Jurkat, Clone E6-1 (cell line): ENCODE measurements around the gene YTHDF1.
"Not testable (repeated sequence)": the region's sequence is repeated elsewhere in the genome, so short reads cannot be mapped to it uniquely, and the experiment has no call there.

Experiments used
- DNase-seq: peaks from one replicate; pipeline ENCODE4 v3.0.0-alpha.2; 2011; ENCODE audit warnings: low read depth, low spot score
- H3K4me3 ChIP-seq: 2 replicates; pipeline ENCODE4 v1.5.1; 2011; ENCODE audit warnings: mild to moderate bottlenecking, low read length, control low read depth, moderate library complexity

Gene YTHDF1

DNA sequence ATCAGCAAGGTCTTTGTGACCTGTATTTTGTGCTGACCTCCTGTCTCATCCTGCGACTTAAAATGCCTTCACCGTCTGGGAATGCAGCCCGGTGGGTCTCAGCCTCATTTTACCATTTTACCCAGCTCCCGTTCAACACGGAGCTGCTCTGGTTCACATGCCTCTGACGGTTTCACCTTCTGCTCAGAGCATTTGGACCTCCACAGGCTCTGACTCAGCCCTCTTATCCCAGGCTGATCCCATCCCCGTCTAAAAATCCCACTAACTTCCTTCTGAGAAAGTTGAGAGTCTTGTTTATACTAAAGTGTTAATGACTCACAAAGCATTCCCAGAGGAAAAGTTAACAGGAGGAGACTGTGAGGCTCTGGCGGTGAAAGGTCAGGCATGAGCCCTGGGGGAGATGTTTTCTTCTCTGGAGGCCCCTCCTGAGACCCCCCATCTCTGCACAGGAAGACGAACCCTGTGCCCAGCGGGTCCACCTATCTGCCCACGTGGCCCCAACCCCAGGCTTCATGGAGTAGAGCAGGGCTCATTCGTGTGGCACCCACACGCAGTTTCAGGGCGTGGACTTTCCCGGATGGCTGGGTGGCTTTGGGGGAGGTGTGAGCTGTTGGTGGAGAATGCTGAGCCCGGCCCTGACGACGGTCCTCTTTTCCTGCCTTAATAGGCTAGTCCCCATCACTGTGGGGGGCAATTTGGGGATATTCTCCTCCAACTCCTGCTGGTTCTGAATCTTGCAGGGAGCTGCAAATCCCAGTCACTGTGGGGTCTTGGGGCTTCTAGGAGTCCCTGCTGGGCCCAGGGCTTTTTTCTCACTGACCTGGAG, 16.5 kb upstream of the YTHDF1 start:
- DNase-seq: no peak
- no peak overlapping the region for H3K4me3 ChIP-seq

GRCh38 chr20:63230800-63231268, 14.9 kb upstream of the YTHDF1 start:
- DNase-seq: no peak
- no peak overlapping the region for H3K4me3 ChIP-seq

DNA sequence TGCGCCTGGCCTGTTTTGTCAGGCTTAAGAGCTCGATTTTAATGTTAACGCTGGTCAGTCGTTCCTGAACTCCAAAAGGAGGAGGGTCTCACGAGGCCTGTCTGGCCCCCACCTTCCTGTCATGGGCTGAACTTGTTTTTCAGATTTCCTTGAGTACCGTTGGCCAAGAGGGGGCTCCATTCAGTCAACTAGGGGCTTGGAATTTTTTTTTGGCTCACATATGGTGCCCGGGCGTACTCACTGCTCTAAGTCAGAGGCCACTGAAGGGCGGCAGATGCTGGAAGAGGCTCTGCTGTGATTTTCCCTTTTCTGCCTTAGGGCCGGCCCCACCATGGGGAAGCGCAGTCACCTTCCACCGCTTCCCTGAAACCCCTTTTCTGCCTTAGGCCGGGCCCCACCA, 12.9 kb upstream of the YTHDF1 start:
- DNase-seq: no peak
- no peak overlapping the region for H3K4me3 ChIP-seq

DNA sequence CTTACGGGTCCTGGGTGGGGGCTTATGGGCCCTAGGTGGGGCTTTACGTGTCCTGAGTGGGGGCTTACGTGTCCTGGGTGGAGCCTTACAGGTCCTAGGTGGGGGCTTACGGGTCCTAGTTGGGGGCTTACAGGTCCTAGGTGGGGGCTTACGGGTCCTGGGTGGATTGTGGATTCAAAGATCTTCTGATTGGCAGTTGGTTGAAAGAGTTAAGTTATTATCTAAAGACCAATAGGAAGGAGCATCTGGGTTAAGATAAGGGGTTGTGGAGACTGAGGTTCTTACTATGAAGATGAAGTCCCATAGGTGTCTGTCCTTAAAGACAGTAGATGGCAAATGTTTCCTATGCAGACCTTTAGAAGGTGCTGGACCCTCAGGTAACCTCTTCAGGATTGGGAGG, 11.3 kb upstream of the YTHDF1 start:
- DNase-seq: no peak
- H3K4me3 ChIP-seq: no peak overlapping the region

- H3K4me3 ChIP-seq: no peak overlapping the region
- DNase-seq: no peak
These were observed 10.4 kb upstream of the YTHDF1 start for GRCh38 chr20:63226042-63226943.

DNA sequence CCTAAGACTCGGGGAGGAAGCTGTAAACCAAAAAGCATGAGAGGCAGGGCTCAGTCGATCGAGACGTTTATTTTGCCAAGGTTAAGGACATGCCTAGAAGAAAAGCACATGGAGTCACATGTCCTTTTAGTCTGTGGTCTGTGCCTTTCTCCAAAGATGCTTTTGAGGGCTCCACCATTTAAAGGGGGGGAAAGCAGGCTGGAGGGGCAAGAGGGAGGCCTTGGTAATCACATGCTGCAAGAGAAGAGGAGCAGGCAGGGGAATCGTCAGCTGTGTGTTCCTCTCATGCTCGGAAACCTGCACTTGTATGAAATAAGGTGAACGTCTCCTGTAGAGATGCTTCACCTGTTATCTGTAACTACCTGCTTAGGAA, 9.1 kb upstream of the YTHDF1 start:
- H3K4me3 ChIP-seq: no peak overlapping the region
- no peak for DNase-seq

GRCh38 chr20:63224412-63225081, 8.6 kb upstream of the YTHDF1 start:
- no peak for DNase-seq
- H3K4me3 ChIP-seq: no peak overlapping the region

- no peak for DNase-seq
- no peak overlapping the region for H3K4me3 ChIP-seq
These were observed 7.9 kb upstream of the YTHDF1 start for GRCh38 chr20:63223826-63224207.

- H3K4me3 ChIP-seq: no peak overlapping the region
- DNase-seq: peak; percentile 35
These were observed 7.3 kb upstream of the YTHDF1 start for GRCh38 chr20:63223121-63223825.

DNA sequence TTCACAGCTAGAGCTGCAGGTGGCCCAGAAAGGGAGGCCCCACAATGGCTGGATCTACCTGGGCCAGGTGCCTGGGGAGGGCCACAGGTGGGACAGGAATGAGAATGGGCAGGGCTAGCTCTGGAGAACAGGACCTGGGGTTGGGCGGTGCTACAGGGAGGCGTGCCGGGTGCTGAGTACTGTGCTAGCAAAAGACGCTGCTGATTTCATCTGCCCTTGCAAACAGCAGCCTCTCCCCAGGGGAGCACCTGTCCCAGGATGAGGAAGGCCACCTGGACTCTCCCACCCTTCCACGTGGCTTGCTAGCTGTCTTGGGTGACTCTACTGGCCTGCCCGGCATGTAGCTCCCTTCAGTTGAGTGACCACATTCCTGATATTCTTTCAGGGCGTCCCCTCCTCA, 6.6 kb upstream of the YTHDF1 start:
- DNase-seq: no peak
- no peak overlapping the region for H3K4me3 ChIP-seq

DNA sequence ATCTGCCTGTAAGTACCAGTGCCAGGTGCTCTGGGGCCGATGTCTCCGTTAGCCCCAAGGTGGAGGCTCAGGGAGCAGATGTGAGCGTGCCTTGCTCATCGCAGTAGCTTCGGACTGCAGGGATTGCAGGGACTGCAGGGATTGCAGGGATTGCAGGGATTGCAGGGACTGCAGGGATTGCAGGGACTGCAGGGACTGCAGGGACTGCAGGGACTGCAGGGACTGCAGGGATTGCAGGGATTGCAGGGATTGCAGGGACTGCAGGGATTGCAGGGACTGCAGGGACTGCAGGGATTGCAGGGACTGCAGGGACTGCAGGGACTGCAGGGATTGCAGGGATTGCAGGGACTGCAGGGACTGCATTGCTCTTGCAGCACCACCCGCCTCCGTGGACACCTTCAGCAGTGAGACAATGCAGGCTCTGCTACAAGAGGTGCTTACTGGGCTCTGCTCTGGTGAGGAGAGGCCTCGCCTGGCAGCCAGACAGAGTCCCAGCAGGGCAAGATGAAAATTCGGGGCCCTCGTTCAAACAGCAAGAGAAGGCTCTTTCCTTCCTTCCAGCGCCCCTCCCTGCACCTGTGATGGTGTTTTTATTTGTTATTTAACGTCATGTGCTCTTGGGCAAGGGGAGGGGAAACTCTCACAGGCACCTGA, 5.6 kb upstream of the YTHDF1 start:
- not testable (repeated sequence) for H3K4me3 ChIP-seq, DNase-seq

DNA sequence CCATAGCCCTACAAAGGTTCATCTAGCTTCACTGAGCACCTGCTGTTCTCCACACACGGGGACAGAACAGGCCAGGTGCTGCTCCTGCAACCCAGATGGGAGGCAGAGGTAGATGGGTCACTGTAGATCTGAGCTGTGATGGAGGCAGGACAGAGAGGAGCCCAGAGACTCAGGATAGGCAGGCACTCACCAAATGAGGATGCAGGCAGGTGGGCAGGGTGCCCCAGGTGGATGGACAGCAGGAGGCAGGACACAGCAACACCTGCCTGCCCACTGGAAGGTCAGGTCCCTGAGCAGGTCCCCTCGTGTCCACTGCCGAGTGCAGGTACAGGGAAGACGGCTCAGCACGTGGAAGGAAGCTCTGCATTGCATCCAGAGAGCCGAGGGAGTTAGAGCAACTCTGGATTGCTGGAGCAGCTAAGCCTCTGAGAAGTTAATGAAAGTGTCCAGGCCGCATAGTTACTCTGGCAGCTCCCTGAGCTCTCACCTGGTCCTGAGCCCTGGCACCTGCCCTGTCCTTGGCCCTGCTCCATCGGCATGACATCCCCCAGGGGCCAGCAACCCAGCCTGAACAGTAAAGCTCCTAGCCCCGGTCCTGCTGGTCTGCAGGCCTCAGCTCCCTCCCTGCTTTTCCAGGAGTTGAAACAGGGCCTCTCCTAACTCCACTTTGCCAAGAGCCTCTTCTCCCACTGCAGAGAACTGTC, 4.9 kb upstream of the YTHDF1 start:
- no peak for DNase-seq
- H3K4me3 ChIP-seq: no peak overlapping the region

- H3K4me3 ChIP-seq: no peak overlapping the region
- DNase-seq: no peak
These were observed 4.1 kb upstream of the YTHDF1 start for GRCh38 chr20:63219866-63220521.

DNA sequence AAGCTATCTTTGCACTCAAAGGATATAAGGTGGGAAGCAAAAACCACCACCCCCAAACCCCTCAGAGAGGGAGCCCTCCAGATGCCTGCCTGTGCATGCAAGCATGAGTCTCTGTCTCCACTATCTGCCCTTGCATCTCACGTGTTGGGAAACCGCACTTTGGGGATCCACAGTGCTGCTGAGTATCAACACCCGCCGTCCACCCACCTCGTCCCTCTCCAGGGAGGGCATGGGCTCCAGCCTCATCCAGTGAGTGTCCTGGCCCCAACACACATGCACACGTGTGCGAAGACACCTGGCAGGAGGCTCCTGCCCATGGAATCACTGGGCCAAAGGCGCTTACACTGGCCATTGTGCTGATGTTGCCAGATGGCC, 3.5 kb upstream of the YTHDF1 start:
- no peak for DNase-seq
- no peak overlapping the region for H3K4me3 ChIP-seq

- DNase-seq: no peak
- H3K4me3 ChIP-seq: no peak overlapping the region
These were observed 2.9 kb upstream of the YTHDF1 start for GRCh38 chr20:63218701-63219446.

DNA sequence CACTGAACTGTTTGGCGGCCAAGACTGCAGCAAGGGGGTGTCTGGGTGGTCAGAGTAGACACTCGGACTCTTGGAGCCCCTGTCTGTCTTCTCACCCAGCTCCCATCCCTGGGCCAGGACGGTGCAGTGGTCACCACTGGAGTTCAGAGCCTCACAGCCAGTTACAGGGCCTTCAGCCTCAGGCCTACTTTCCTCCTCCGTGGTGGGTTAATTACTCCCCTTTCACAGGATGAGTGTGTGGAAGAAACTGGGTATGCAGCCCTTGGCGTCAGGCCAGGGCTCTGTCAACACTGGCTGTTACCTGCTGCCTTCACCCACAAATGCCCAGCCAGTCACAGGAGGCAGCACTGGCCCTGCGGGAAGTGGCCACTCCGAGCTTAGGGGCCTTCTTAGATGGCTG, 1.8 kb upstream of the YTHDF1 start:
- no peak overlapping the region for H3K4me3 ChIP-seq
- DNase-seq: no peak

DNA sequence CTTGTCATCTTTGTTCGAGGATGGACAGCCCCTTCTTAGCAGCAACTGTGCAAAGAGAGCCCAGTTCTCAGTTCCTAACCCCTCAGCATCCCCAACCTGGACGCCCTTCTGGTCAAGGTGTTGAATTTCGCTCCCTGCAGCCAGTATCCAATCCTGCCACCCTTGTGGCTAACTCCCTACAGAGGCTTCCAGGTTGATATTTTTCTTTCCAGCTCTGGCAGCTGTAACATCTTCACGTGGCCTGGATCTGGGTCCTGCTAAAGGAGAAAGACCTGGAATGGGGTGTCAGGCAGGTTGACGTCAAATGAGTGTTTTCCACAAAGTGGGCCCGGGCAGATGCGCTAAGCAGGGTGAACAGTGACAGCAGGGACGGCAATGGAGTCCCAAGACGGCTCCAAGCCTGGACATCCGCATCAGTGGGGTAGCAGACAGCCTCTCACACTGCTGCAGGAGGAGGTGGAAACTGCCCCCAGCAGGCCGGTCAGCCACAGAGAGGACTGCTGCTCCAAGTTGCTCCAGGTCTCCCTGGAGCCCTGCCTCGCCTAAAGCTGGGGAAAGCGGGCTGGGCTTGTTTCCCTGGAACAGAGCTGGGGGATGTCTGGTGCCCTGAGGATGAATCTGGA, 1.0 kb upstream of the YTHDF1 start:
- no peak for DNase-seq
- H3K4me3 ChIP-seq: peak overlapping the region; percentile 63
